CD4-positive, alpha-beta T cell (primary cell): ENCODE results near the gene NOP10. TPM values are rescaled to one million over a fixed set of nuclear protein-coding genes. Genes with fewer than 3 reads are reported as not detected.
A peak's percentile ranks its signal among the peaks of the same experiment; 100 is the strongest.
"Not testable (repeated sequence)": the region's sequence is repeated elsewhere in the genome, so short reads cannot be mapped to it uniquely, and the experiment has no call there.

Source experiments
- ATAC-seq: fragments of 200-7000 bp; cut with Tn5 transposase; one replicate; pipeline ENCODE4 v1.10.0; 2022; ENCODE audit warnings: mild to moderate bottlenecking; ENCODE audit not compliant: poor library complexity
- CTCF ChIA-PET: fragments of 350-600 bp; sonication (Branson Sonifier 250); formaldehyde crosslinking; loops from one replicate; lab custom pipeline; 2021; ENCODE audit warnings: antibody characterized with exemption, inconsistent platforms; lab: Charles Lee
- POLR2A ChIA-PET: fragments of 350-600 bp; sonication (Branson Sonifier 250); formaldehyde crosslinking; loops from one replicate; lab custom pipeline; 2021; ENCODE audit warnings: antibody characterized with exemption, inconsistent platforms; lab: Charles Lee
- DNase-seq, 14 experiments: peaks; one replicate each; pipeline ENCODE4 v3.0.0-alpha.2; 2013 to 2020; ENCODE audit warnings: mixed read lengths in 2 of 14
- H3K27ac ChIP-seq, 2 donors: one replicate each; pipeline versions ENCODE4 v1.5.1 to v1.7.0; 2013; ENCODE audit warnings: low read length in 2 of 2, low read depth in 1 of 2, mild to moderate bottlenecking in 1 of 2
- H3K27me3 ChIP-seq, 2 experiments: 1 replicate in 1 of 2; 2 replicates in 1 of 2; pipeline versions ENCODE4 v1.6.1 to v1.7.0; 2013; ENCODE audit warnings: low read length in 2 of 2, control low read depth in 1 of 2, mild to moderate bottlenecking in 1 of 2, moderate library complexity in 1 of 2; ENCODE audit not compliant: insufficient read depth in 2 of 2, control insufficient read depth in 1 of 2
- H3K36me3 ChIP-seq: one replicate; pipeline ENCODE4 v1.6.1; 2013; ENCODE audit warnings: low read length, control low read depth; ENCODE audit not compliant: insufficient read depth
- H3K4me1 ChIP-seq: one replicate; pipeline ENCODE4 v1.6.1; 2013; ENCODE audit warnings: low read length, control low read depth; ENCODE audit not compliant: insufficient read depth
- H3K4me3 ChIP-seq: one replicate; pipeline ENCODE4 v1.5.1; 2013; ENCODE audit warnings: mild to moderate bottlenecking, low read length, moderate library complexity
- H3K9me3 ChIP-seq, 2 experiments: 1 replicate in 1 of 2; 2 replicates in 1 of 2; pipeline versions ENCODE4 v1.6.1 to v1.7.0; 2013; ENCODE audit warnings: low read length in 2 of 2, mild to moderate bottlenecking in 2 of 2, control low read depth in 1 of 2, moderate library complexity in 1 of 2; ENCODE audit not compliant: control insufficient read depth in 1 of 2, insufficient read depth in 1 of 2
- H3K27ac Mint-ChIP-seq: one replicate; pipeline ENCODE4 v1.8.0; 2020; ENCODE audit warnings: mixed read lengths
- H3K27me3 Mint-ChIP-seq: one replicate; pipeline ENCODE4 v1.8.0; 2021; ENCODE audit warnings: mixed read lengths
- H3K36me3 Mint-ChIP-seq: one replicate; pipeline ENCODE4 v1.8.0; 2021; ENCODE audit warnings: low read depth, mixed read lengths
- H3K4me1 Mint-ChIP-seq: one replicate; pipeline ENCODE4 v1.8.0; 2021; ENCODE audit warnings: low read depth, mixed read lengths
- H3K4me3 Mint-ChIP-seq: one replicate; pipeline ENCODE4 v1.8.0; 2020; ENCODE audit warnings: mild to moderate bottlenecking, mixed read lengths
- H3K9me3 Mint-ChIP-seq: one replicate; pipeline ENCODE4 v1.8.0; 2020; ENCODE audit warnings: mixed read lengths
- CTCF ChIP-seq: fragments of 200-600 bp; IDR thresholded peaks from one replicate; pipeline ENCODE4 v1.8.0; 2022; ENCODE audit warnings: antibody characterized with exemption, mild to moderate bottlenecking
- intact Hi-C, 2 experiments: fragments of 100-400 bp; cut with DNase I in 1 of 2; cut with micrococcal nuclease in 1 of 2; formaldehyde crosslinking; loops; one replicate each; pipeline versions ENCODE4 v1.15.1 to v1.9.0; 2023 to 2025; cut with DNase I, micrococcal nuclease
- polyA plus RNA-seq, 2 donors: library from polyadenylated mRNA; unstranded; fragments of 120-200 nt; gene quantifications; one replicate each; pipeline ENCODE4 v1.2.1, GENCODE V29; 2013
- total RNA-seq, 174 experiments: library from RNA in 2 of 174; stranded (reverse) in 2 of 174; gene quantifications; one replicate each; pipeline ENCODE4 v1.2.3 and lab custom pipeline; 2021 to 2026

Gene NOP10
- total RNA-seq (10 to 100 TPM; 44.4 to 44.8 TPM), total RNA-seq (lab: John Stamatoyannopoulos, UW) (24.3 to 133 (median 39.6) reads per million in 172 experiments)
- 107 TPM for polyA plus RNA-seq (2013, experiment 1 of 2)
- polyA plus RNA-seq (2013, experiment 2 of 2) = 101 TPM

DNA sequence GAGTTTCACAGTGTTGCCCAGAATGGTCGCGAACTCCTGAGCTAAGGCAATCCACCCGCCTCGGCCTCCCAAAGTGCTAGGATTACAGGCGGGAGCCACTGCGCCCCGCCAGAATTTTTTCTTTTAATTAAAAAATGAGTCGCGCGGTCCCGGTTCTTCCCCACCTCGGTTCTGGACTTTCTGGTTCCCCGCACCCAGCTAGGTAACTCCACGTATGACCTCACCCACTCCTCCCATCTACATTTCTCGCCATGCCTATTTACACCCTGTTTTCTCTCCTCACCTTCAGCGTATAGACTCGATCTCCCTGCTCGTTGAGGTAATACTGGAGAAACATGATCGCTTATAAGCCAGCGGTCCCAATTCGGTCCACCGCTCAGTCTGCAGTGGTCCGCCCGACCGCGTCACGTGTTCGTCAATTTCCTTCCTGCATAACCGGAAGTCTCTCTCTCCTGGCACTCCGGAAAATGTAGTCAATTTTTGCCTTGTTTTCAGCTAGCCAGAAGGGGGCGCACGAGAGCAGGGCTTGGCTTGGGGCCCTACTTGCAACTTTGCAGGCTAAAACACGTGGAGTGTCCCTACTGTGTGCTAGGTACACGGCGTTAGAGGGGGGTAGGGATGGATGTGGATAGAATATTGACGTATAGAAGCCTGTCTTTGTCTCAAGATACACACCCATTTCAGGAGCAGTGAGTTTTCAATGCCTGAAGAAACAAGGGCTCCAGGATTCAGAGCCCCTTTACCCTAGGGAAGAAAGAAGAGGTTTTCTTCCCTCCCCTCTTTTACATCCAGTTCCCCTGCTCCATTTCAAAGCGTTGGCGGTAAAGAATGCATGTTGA, at the start of gene NOP10, which contains the start of gene NUTM1:
Gene NOP10, minus strand, starts transcription at position 400 of the 839 bp plus-strand sequence. Its CDS starts 63 bp downstream, at position 337.
Gene NUTM1, plus strand, starts transcription at position 579 of the 839 bp plus-strand sequence. CDS start 382 bp downstream, outside the sequence.
- CTCF ChIA-PET = interaction anchor here (0.7 to 2.2 kb wide), 12 partner anchors 12 to 133 kb away, joined by 3 to 49 read pairs (median 4); partner anchors contain the start of genes EMC4, KATNBL1 and LPCAT4

DNA sequence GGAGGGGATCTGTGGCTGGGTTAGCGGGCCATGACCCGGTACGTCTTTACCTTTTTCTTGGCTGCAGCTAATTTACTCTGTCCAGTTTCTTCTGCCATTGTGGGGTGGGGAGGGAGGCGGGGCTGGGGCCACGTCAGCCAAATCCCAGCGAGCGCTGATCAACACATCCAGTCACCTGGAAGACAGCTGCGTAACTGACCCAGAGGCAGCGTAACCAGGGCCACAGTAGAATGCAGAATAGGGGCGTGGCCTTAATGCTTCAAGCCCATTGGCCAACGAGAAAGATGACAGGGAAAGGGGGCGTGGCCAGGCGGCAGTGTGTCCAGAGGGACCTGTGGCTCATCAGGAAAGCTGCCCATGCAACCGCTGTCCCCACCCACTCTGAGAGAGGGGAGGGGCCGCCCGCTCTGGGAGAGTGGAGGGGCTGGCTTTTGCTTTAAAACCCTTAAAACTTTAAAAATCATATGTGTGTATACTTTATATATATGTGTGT, 46.7 kb upstream of the NOP10 start:
- H3K9me3 Mint-ChIP-seq, H3K4me3 Mint-ChIP-seq, H3K36me3 ChIP-seq, H3K4me3 ChIP-seq, DNase-seq, H3K27ac Mint-ChIP-seq, intact Hi-C loops, H3K36me3 Mint-ChIP-seq, H3K4me1 ChIP-seq, ATAC-seq, POLR2A ChIA-PET, CTCF ChIA-PET, H3K27me3 Mint-ChIP-seq, H3K27ac ChIP-seq, H3K9me3 ChIP-seq, H3K4me1 Mint-ChIP-seq, H3K27me3 ChIP-seq: not testable (repeated sequence)

More for the DNA sequence above, at the start of gene NOP10, which contains the start of gene NUTM1:
- TF ChIP-seq CTCF = peak; percentile 94
- no peaks in the 10 kb centered on the region for H3K27me3 ChIP-seq
- Mint-ChIP-seq H3K4me3 (peak within 1 kb of the TSS; percentile 88), H3K27me3 (no peaks in the 10 kb centered on the region), H3K27ac (peak within 1 kb of the TSS; percentile 84), H3K4me1 (peaks cover 17% of the 10 kb centered on the region), H3K36me3 (peaks cover 18% of the 10 kb centered on the region), H3K9me3 (no peaks in the 10 kb centered on the region)
- peaks cover 23% of the 10 kb centered on the region for H3K4me1 ChIP-seq
- H3K36me3 ChIP-seq = peaks cover 17% of the 10 kb centered on the region
- intact Hi-C loops = loop anchor here (1.0 to 5.0 kb wide), 7 partner anchors 13 to 644 kb away; partner anchors contain the start of genes LPCAT4 (in 2 of the 2) and ZNF770 (in 1 of the 2)
- H3K27ac ChIP-seq = peak within 1 kb of the TSS; percentile 85 to 87
- POLR2A ChIA-PET = interaction anchor here (0.8 to 2.2 kb wide), 12 partner anchors 14 to 245 kb away, joined by 3 to 49 read pairs (median 4); partner anchors contain the start of genes EMC4, EMC7, LPCAT4 and PGBD4
- DNase-seq (peak; percentile 86 to 96 (median 92)), ATAC-seq (peak; percentile 85)
- H3K9me3 ChIP-seq = no peaks in the 10 kb centered on the region
- peak within 1 kb of the TSS; percentile 89 for H3K4me3 ChIP-seq

DNA sequence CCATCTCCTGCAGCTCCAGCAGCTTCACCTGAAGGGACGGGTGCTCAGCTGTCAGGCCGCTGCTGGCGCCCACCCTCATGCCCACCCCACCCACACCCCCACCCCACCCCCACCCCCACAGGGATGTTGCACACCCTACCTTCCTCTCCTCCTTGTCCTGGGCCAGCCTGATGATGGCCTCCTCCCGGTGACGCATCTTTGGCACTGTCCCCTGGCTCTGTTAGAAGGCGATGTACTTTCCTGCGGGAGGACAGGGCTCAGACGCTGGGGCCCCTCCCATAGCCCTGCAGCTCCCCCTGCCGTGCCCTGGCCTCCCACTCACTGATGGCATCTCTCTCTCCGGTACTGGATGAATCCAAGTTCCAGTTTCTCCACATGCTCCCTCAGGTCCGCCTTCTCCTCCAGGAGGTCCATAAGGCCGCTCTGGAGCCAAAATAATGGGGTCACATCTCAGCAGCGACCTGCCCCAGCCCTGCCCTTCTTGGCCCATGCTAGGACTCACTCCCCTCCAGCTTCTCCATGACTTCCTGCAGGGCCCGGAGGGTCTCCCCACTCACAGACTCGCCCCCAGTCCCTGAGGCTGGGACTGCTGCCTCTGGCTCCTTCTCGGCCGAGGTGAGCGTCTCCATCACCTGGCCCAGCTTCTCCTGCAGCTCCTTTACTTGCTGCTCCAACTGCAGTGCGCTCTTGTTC, 39.0 kb upstream of the NOP10 start:
- H3K4me1 ChIP-seq, H3K36me3 Mint-ChIP-seq, H3K27ac Mint-ChIP-seq, POLR2A ChIA-PET, H3K4me3 ChIP-seq, H3K9me3 ChIP-seq, H3K36me3 ChIP-seq, DNase-seq, CTCF ChIA-PET, H3K27me3 Mint-ChIP-seq, H3K27ac ChIP-seq, H3K4me1 Mint-ChIP-seq, H3K9me3 Mint-ChIP-seq, intact Hi-C loops, H3K4me3 Mint-ChIP-seq, H3K27me3 ChIP-seq, ATAC-seq: not testable (repeated sequence)

DNA sequence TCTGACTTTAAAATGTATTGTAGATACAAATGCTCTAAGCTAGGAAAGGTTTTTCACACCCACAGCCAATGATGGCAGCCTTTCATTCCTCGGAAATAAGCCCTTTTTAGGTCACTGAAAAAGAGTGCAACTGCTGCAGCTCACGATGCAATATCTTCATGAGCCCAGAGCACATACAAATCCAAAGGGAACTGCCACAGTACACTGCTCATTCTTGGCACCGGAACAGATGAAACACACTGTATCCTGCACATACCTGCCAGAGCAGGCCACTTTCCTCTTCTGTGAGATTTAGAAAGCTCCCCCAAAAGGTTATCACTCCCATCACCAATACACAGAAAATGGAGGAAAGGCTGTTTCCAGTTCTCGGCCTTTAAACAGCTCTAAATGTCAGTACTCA, 37.6 kb upstream of the NOP10 start:
- intact Hi-C loops, ATAC-seq: not testable (repeated sequence)

More for the DNA sequence above, 37.6 kb upstream of the NOP10 start:
- H3K27ac ChIP-seq, H3K9me3 Mint-ChIP-seq, CTCF ChIA-PET, H3K27ac Mint-ChIP-seq, DNase-seq, H3K36me3 Mint-ChIP-seq, H3K4me3 Mint-ChIP-seq, H3K9me3 ChIP-seq, H3K27me3 ChIP-seq, H3K4me1 ChIP-seq, H3K4me3 ChIP-seq, H3K27me3 Mint-ChIP-seq, H3K4me1 Mint-ChIP-seq, POLR2A ChIA-PET, H3K36me3 ChIP-seq: not testable (repeated sequence)
